Spleen (tissue), 7 donors: Measurements from ENCODE around the gene CD82.
"Not testable (repeated sequence)": the region's sequence is repeated elsewhere in the genome, so short reads cannot be mapped to it uniquely, and the experiment has no call there.

Source experiments
- CTCF ChIP-seq, 11 experiments: fragments of 200-600 bp in 7 of 11; fragments of 450-650 bp in 4 of 11; sonication (generic) in 4 of 11; IDR thresholded peaks in 8 of 11; conservative IDR thresholded peaks in 3 of 11; 1 replicate in 7 of 11; 2 replicates in 4 of 11; pipeline versions ENCODE4 v1.4.0 to v1.8.0; 2016 to 2021; ENCODE audit warnings: antibody characterized with exemption in 11 of 11, inconsistent platforms in 4 of 11, mild to moderate bottlenecking in 1 of 11
- POLR2A ChIP-seq, 3 donors: fragments of 450-650 bp; IDR thresholded peaks; one replicate each; pipeline ENCODE4 v1.5.1; 2017; ENCODE audit warnings: antibody characterized with exemption in 3 of 3, mild to moderate bottlenecking in 1 of 3
- POLR2AphosphoS5 ChIP-seq, 3 donors: sonication (generic); formaldehyde crosslinking; IDR thresholded peaks; one replicate each; pipeline ENCODE4 v1.5.1; 2017; ENCODE audit warnings: antibody characterized with exemption in 3 of 3
- donor health status: DM: no; HTN: no; CAD: no; lungs with moderate emphysema.
- donor health status: DM: no; HTN: no; CAD: no.
- donor health status: DM: no; HTN: no; CAD: no.

DNA sequence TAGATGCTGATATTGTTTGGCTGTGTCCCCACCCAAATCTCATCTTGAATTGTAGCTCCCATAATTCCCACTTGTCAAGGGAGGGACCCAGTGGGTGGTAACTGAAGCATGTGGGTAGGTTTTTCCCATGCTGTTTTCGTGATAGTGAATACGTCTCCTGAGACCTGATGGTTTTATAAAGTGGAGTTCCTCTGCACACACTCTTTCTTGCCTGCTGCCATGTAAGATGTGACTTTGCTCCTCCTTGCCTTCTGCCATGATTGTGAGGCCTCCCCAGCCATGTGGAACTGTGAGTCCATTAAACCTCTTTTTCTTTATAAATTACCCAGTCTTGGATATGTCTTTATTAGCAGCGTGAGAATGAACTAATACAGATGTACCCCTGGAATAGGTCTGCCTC lies 95.1 kb downstream of the CD82 start:
- not testable (repeated sequence) for TF ChIP-seq CTCF (IDR thresholded peaks at IDR 0.05 in 8 of 11, conservative IDR thresholded peaks at IDR 0.05 in 3 of 11); POLR2AphosphoS5 (IDR thresholded peaks at IDR 0.05); POLR2A (IDR thresholded peaks at IDR 0.05)
